DOHH2 (cell line): ENCODE data around the gene DNAAF9.

ENCODE experiments used
- H3F3A ChIP-seq: fragments of 200-600 bp; sonication (generic), shearing (Covaris generic); 2 replicates; pipeline ENCODE4 v1.6.0; 2016; ENCODE audit warnings: antibody characterized with exemption, mild to moderate bottlenecking; ENCODE audit not compliant: control insufficient read depth, insufficient read depth
- H3K27ac ChIP-seq: fragments of 200-600 bp; sonication (generic); 2 replicates; pipeline ENCODE4 v1.5.1; 2014; ENCODE audit warnings: low read depth, mild to moderate bottlenecking, low read length, moderate library complexity
- H3K27me3 ChIP-seq: fragments of 200-600 bp; sonication (generic); 2 replicates; pipeline ENCODE4 v1.6.1; 2014; ENCODE audit warnings: mild to moderate bottlenecking, low read length, mixed read lengths; ENCODE audit not compliant: control insufficient read depth
- H3K36me3 ChIP-seq: fragments of 200-600 bp; sonication (generic); 2 replicates; pipeline ENCODE4 v1.6.1; 2014; ENCODE audit warnings: mild to moderate bottlenecking, low read length, moderate library complexity, mixed read lengths; ENCODE audit not compliant: control insufficient read depth
- H3K4me1 ChIP-seq: fragments of 200-600 bp; sonication (generic); 2 replicates; pipeline ENCODE4 v1.6.1; 2014; ENCODE audit warnings: mild to moderate bottlenecking, low read length, mixed read lengths; ENCODE audit not compliant: control insufficient read depth
- H3K4me2 ChIP-seq: fragments of 200-600 bp; sonication (generic); 2 replicates; pipeline ENCODE4 v1.6.0; 2014; ENCODE audit warnings: mild to moderate bottlenecking, low read length, moderate library complexity
- H3K4me3 ChIP-seq: fragments of 200-600 bp; sonication (generic); 2 replicates; pipeline ENCODE4 v1.5.1; 2014; ENCODE audit warnings: mild to moderate bottlenecking, low read length, mixed read lengths
- H3K79me2 ChIP-seq: fragments of 200-600 bp; sonication (generic); 2 replicates; pipeline ENCODE4 v1.6.1; 2014; ENCODE audit warnings: mild to moderate bottlenecking, low read length, mixed read lengths; ENCODE audit not compliant: control insufficient read depth
- H3K9me2 ChIP-seq: fragments of 200-600 bp; sonication (generic); replicated peaks from 2 replicates; pipeline ENCODE4 v1.6.1; 2014; ENCODE audit warnings: mild to moderate bottlenecking, low read length, mixed read lengths; ENCODE audit not compliant: control insufficient read depth
- H3K9me3 ChIP-seq: fragments of 200-600 bp; sonication (generic); 2 replicates; pipeline ENCODE4 v1.6.1; 2014; ENCODE audit warnings: antibody characterized with exemption, low read length, mixed read lengths; ENCODE audit not compliant: control insufficient read depth, insufficient read depth
- H4K20me1 ChIP-seq: fragments of 200-600 bp; sonication (generic); 2 replicates; pipeline ENCODE4 v1.6.0; 2014; ENCODE audit warnings: low read depth, mild to moderate bottlenecking, antibody characterized with exemption, low read length, moderate library complexity; ENCODE audit not compliant: control insufficient read depth, insufficient read depth
- EZH2phosphoT487 ChIP-seq: fragments of 200-600 bp; sonication (generic); IDR thresholded peaks from 2 replicates; pipeline ENCODE4 v1.6.1; 2017; ENCODE audit warnings: borderline replicate concordance, mild to moderate bottlenecking, antibody characterized with exemption, low read length, moderate library complexity, mixed read lengths
- TF ChIP-seq, protein P1 (sequence below): fragments of 200-600 bp; sonication (generic); IDR thresholded peaks from one replicate; pipeline ENCODE4 v1.5.1; 2014; ENCODE audit warnings: antibody characterized with exemption, mild to moderate bottlenecking, low read depth, low read length; ENCODE audit not compliant: poor library complexity, severe bottlenecking

DNAAF9 gene

DNA sequence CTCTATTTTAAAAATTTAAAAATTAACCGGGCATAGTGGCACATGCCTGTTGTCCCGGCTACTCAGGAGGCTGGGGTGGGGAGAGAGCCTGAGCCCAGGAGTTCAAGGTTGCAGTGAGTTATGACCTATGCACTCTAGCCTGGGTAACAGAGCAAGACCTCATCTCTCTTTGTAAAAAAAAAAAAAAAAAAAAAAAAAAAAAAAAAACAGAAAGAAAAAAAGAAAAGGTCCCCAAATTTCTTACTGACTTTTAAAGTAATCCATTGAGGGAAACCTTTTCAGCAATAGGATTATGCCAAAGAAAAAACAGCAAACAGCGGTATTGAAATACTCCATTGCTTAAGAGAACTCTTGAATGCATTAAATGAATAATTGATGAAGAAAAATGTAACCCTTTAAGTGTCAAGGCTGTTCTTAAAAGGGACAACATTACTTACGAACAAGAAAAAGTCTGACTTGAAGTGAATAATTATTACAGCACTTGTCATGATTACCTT, 6.0 kb upstream of the DNAAF9 start:
- Histone ChIP-seq H3K4me3 (no peak overlapping the region), H3K36me3 (no peaks in the 10 kb centered on the region), H3K9me2 (no peaks in the 10 kb centered on the region), H4K20me1 (no peaks in the 10 kb centered on the region), H3K4me2 (no peak overlapping the region), H3K27ac (no peak overlapping the region), H3F3A (no peaks in the 10 kb centered on the region), H3K4me1 (peaks cover 1% of the 10 kb centered on the region; the same call in 1 of the 2 replicates), H3K79me2 (no peaks in the 10 kb centered on the region), H3K9me3 (no peaks in the 10 kb centered on the region), H3K27me3 (peaks cover 7% of the 10 kb centered on the region)
- TF ChIP-seq EZH2phosphoT487 = no peak
- TF ChIP-seq, protein P1, sequence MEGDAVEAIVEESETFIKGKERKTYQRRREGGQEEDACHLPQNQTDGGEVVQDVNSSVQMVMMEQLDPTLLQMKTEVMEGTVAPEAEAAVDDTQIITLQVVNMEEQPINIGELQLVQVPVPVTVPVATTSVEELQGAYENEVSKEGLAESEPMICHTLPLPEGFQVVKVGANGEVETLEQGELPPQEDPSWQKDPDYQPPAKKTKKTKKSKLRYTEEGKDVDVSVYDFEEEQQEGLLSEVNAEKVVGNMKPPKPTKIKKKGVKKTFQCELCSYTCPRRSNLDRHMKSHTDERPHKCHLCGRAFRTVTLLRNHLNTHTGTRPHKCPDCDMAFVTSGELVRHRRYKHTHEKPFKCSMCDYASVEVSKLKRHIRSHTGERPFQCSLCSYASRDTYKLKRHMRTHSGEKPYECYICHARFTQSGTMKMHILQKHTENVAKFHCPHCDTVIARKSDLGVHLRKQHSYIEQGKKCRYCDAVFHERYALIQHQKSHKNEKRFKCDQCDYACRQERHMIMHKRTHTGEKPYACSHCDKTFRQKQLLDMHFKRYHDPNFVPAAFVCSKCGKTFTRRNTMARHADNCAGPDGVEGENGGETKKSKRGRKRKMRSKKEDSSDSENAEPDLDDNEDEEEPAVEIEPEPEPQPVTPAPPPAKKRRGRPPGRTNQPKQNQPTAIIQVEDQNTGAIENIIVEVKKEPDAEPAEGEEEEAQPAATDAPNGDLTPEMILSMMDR = no peak

DNA sequence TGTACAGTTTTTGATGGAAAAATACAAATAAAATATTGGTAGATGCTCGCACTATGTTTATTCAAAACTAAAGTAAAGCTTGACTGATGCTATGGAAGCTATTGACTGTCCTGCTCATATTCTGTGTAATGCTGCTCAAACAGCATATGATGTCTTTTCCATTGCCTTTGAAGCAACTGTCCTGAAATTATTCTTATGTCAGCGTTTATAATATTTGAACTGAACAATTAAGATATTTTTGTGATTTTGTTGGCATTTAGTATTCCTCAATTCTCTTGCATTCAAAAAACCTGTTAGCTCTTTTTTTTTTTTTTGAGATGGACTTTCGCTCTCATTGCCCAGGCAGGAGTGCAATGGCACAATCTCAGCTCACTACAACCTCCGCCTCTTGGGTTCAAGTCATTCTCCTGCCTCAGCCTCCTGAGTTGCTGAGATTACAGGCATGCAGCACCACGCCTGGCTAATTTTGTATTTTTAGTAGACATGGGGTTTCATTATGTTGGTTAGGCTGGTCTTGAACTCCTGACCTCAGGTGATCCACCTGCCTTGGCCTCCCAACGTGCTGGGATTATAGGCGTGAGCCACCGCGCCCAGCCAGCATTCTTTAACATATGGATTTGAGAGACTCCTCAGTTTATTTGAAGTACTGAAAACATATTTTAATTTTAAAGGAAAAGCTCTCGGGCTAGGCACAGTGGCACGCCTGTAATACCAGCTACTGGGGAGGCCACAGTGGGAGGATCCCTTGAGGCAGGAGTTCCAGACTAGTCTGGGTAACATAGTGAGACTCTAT, 5.3 kb upstream of the DNAAF9 start:
- no peaks in the 10 kb centered on the region for H3K36me3 ChIP-seq
- no peaks in the 10 kb centered on the region for H4K20me1 ChIP-seq
- H3K79me2 ChIP-seq = no peaks in the 10 kb centered on the region
- no peak for TF ChIP-seq EZH2phosphoT487
- TF ChIP-seq, protein P1 = no peak
- H3K27ac ChIP-seq = no peak overlapping the region
- H3K9me3 ChIP-seq = no peaks in the 10 kb centered on the region
- H3K4me1 ChIP-seq = peaks cover 7% of the 10 kb centered on the region; the same call in 1 of the 2 replicates
- H3K4me3 ChIP-seq = no peak overlapping the region
- H3K9me2 ChIP-seq = no peaks in the 10 kb centered on the region
- no peak overlapping the region for H3K4me2 ChIP-seq
- no peaks in the 10 kb centered on the region for H3F3A ChIP-seq
- peaks cover 13% of the 10 kb centered on the region for H3K27me3 ChIP-seq

DNA sequence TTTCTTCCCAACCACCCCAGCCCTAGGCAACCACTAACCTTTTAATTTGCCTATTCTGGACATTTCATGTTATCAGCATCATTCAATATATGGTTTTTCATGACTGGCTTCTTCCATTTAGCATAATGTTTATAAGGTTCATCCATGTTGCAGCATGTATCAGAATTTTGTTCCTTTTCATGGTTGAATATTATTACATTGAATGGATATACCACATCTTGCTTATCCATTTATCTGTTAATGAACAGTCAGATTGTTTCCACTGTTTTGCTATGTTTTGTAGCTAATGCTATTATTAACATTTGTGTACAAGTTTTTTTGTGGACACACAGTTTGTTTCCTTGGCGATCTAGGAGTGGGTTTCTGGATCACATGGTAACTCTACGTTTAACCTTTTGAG, 3.0 kb upstream of the DNAAF9 start:
- no peaks in the 10 kb centered on the region for H3K36me3 ChIP-seq
- no peaks in the 10 kb centered on the region for H4K20me1 ChIP-seq
- H3K27me3 ChIP-seq = peaks cover 31% of the 10 kb centered on the region
- no peaks in the 10 kb centered on the region for H3K9me2 ChIP-seq
- peaks cover 7% of the 10 kb centered on the region; the same call in 1 of the 2 replicates for H3K4me1 ChIP-seq
- H3K79me2 ChIP-seq = no peaks in the 10 kb centered on the region
- H3K4me2 ChIP-seq = no peak overlapping the region
- TF ChIP-seq, protein P1 = no peak
- TF ChIP-seq EZH2phosphoT487 = no peak
- H3F3A ChIP-seq = no peaks in the 10 kb centered on the region
- H3K27ac ChIP-seq = no peak overlapping the region
- H3K4me3 ChIP-seq = no peak overlapping the region
- H3K9me3 ChIP-seq = no peaks in the 10 kb centered on the region
